Measurements from ENCODE around the gene PRDM11.

DNA sequence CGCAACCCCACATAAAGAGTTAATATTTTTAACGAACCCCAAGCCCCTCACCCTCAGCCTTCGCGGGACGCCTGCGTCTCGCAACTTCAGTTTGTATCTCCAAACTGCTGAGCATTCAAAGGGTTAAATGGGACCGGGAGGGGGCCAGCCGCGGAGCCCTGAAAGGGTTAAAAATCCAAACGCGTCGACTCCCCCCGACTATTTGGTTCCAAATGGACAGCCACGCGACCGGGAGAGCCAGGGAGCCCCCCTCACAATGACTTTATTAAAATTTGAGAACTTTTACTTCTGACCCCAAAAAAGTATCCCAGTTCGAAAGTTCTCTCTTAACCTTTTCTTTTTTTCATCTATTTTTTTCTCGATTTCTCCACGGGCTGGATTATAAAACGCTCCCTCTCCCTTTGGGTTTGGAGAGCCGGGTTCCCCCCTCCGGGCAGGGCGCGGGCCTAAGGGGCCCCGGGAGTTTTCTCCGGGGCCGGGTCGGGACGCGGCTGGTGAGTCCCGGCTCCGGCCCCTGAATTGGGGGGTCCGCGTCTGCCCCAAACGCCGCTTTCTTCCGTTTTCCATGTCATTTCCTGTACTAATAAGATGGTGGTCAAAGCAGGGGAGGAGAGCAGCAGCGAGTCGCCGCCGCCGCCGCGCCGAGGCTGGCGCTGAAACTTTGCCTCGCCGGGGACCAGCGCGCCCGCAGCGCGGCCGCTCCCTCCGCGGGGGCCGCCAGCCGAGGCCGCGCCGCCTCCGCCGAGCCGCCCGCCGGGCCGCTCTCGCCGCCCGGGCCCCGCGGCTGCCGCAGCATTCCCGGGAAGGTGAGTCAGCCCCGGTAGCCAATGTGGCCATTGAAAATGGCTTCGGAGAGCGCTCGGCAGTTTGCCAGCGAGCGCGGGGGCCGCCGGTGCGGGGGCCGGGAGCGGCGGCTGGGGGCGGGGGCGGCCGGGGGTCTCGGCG lies at the start of gene PRDM11:
- TF ChIP-seq EP300 (IDR thresholded peaks at IDR 0.05), result no peak
- TF ChIP-seq, protein P1, sequence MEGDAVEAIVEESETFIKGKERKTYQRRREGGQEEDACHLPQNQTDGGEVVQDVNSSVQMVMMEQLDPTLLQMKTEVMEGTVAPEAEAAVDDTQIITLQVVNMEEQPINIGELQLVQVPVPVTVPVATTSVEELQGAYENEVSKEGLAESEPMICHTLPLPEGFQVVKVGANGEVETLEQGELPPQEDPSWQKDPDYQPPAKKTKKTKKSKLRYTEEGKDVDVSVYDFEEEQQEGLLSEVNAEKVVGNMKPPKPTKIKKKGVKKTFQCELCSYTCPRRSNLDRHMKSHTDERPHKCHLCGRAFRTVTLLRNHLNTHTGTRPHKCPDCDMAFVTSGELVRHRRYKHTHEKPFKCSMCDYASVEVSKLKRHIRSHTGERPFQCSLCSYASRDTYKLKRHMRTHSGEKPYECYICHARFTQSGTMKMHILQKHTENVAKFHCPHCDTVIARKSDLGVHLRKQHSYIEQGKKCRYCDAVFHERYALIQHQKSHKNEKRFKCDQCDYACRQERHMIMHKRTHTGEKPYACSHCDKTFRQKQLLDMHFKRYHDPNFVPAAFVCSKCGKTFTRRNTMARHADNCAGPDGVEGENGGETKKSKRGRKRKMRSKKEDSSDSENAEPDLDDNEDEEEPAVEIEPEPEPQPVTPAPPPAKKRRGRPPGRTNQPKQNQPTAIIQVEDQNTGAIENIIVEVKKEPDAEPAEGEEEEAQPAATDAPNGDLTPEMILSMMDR (IDR thresholded peaks at IDR 0.05), result no peak

Measured in stomach (tissue), 4 donors.